ENCODE results near the gene CHIT1.

GRCh38 chr1:203278082-203278884 lies 48.8 kb upstream of the CHIT1 start:
- TF ChIP-seq POLR2A (IDR thresholded peaks at IDR 0.05; ENCODE audit: extremely low read depth, insufficient read length) (no peak), MAX (IDR thresholded peaks at IDR 0.05; ENCODE audit: low read depth, low read length) (no peak), CTCF (IDR thresholded peaks at IDR 0.05; ENCODE audit: low read depth, low read length) (no peak)
